ENCODE measurements around the gene DHRS2. TPM values are rescaled to one million over a fixed set of nuclear protein-coding genes. Genes with fewer than 3 reads are reported as not detected.

DHRS2 gene
- total and polyA plus RNA-seq, 10 of the 15 experiments (the other 5 are each of a cell fraction or from before 2014, with no cell fraction given): 0.09 to 1.8 (median 0.73) TPM; not detected in 1

- no peaks in the 10 kb centered on the region for H3K9me3 ChIP-seq (replicated peaks; ENCODE audit: control insufficient read depth, insufficient read depth, low read length)
- no peaks in the 10 kb centered on the region for H3K79me2 ChIP-seq (ENCODE audit: control insufficient read depth, insufficient read depth, low read length)
- no peak overlapping the region for H2AFZ ChIP-seq (ENCODE audit: control insufficient read depth, low read depth, low read length)
- TF ChIP-seq IRF3 (IDR thresholded peaks at IDR 0.05) (no peak), TARDBP (IDR thresholded peaks at IDR 0.05; ENCODE audit: borderline replicate concordance) (no peak), USF2 (IDR thresholded peaks at IDR 0.05; ENCODE audit: borderline replicate concordance, low read depth, low read length) (no peak), TCF7 (IDR thresholded peaks at IDR 0.05; ENCODE audit: borderline replicate concordance) (no peak)
- TF ChIP-seq, protein P1, sequence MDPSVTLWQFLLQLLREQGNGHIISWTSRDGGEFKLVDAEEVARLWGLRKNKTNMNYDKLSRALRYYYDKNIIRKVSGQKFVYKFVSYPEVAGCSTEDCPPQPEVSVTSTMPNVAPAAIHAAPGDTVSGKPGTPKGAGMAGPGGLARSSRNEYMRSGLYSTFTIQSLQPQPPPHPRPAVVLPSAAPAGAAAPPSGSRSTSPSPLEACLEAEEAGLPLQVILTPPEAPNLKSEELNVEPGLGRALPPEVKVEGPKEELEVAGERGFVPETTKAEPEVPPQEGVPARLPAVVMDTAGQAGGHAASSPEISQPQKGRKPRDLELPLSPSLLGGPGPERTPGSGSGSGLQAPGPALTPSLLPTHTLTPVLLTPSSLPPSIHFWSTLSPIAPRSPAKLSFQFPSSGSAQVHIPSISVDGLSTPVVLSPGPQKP (IDR thresholded peaks at IDR 0.05; ENCODE audit: low read depth, low read length): no peak
- no peak for ATAC-seq
- ChIA-PET POLR2A (no interaction called here), SMC1A (ENCODE audit: uncharacterized antibody, unreplicated experiment) (no interaction called here), RAD21 (ENCODE audit: unreplicated experiment) (no interaction called here), CTCF (interaction anchor here (1.0 to 1.1 kb wide), 2 partner anchors 37 to 81 kb away, joined by 3 to 4 read pairs; no protein-coding TSS in a partner anchor)
- no TSS peak for BruUV-seq (replicated peaks)
- no peaks in the 10 kb centered on the region for H3K36me3 ChIP-seq (ENCODE audit: control insufficient read depth in 2 of 2, insufficient read depth in 2 of 2, low read length in 1 of 2)
- no peaks in the 10 kb centered on the region for H4K20me1 ChIP-seq (ENCODE audit: control insufficient read depth, insufficient read depth)
- no peak for FAIRE-seq
- H3K9ac ChIP-seq (ENCODE audit: control insufficient read depth, insufficient read depth, low read length): no peak overlapping the region
- H3K27me3 ChIP-seq (replicated peaks in 1 of 2; ENCODE audit: control insufficient read depth in 2 of 2, insufficient read depth in 2 of 2, low read length in 1 of 2): no peaks in the 10 kb centered on the region
- H3K4me3 ChIP-seq: no peak overlapping the region
- intact Hi-C loops (cut with micrococcal nuclease; ENCODE audit: unreplicated experiment) (loop anchor here (10.0 kb wide), 1 partner anchor 255 kb away; no protein-coding TSS in a partner anchor), in situ Hi-C loops (cut with MboI) (no loop called here)
- no peak for DNase-seq (ENCODE audit: low read depth, low spot score)
- no peaks in the 10 kb centered on the region for H3K4me1 ChIP-seq (ENCODE audit: control insufficient read depth, insufficient read depth, low read length)
- 53% methylated on average over 5 of the region's 5 CpGs for WGBS (ENCODE audit: insufficient coverage, insufficient replicate concordance, low lambda C conversion rate, missing lambda C conversion rate)
- H3K4me2 ChIP-seq (ENCODE audit: control insufficient read depth, insufficient read depth): no peak overlapping the region
- no peak overlapping the region for H3K27ac ChIP-seq (ENCODE audit: control insufficient read depth, insufficient read depth)
Measured at GRCh38 chr14:23669441-23669840, 33.3 kb downstream of the DHRS2 start.

Measured in GM12878 (cell line).